Measurements from ENCODE around the gene CUL4A.
A peak's percentile ranks its signal among the peaks of the same experiment; 100 is the strongest.

The CUL4A gene

GRCh38 chr13:113298043-113298945 lies 88.9 kb downstream of the CUL4A start:
- Histone ChIP-seq H3K9ac (ENCODE audit: low read length) (peak overlapping the region; percentile 73), H3K4me3 (ENCODE audit: low read length) (peak overlapping the region; percentile 98), H2AFZ (ENCODE audit: low read depth, low read length) (no peak overlapping the region)

GRCh38 chr13:113299951-113300350 lies 90.5 kb downstream of the CUL4A start:
- Histone ChIP-seq H3K79me2 (ENCODE audit: low read length) (peaks cover 73% of the 10 kb centered on the region), H3K9ac (ENCODE audit: low read length) (no peak overlapping the region), H3K36me3 (replicated peaks; ENCODE audit: low read depth, low read length) (no peaks in the 10 kb centered on the region), H3K4me1 (ENCODE audit: low read length) (peaks cover 14% of the 10 kb centered on the region), H3K9me3 (ENCODE audit: insufficient read depth, low read length) (no peaks in the 10 kb centered on the region), H3K27ac (ENCODE audit: low read length) (no peak overlapping the region), H3K4me3 (ENCODE audit: low read length) (no peak overlapping the region), H2AFZ (ENCODE audit: low read depth, low read length) (no peak overlapping the region), H3K4me2 (ENCODE audit: low read length) (no peak overlapping the region), H4K20me1 (ENCODE audit: insufficient read depth, low read length) (peaks cover 11% of the 10 kb centered on the region), H3K27me3 (ENCODE audit: low read depth, low read length) (no peaks in the 10 kb centered on the region)
- no peak for TF ChIP-seq CTCF (IDR thresholded peaks at IDR 0.05; ENCODE audit: low read depth, low read length)

More at GRCh38 chr13:113298043-113298945, 88.9 kb downstream of the CUL4A start:
- Histone ChIP-seq H3K27ac (ENCODE audit: low read length) (no peak overlapping the region), H3K36me3 (replicated peaks; ENCODE audit: low read depth, low read length) (no peaks in the 10 kb centered on the region), H3K4me1 (ENCODE audit: low read length) (peaks cover 14% of the 10 kb centered on the region), H3K27me3 (ENCODE audit: low read depth, low read length) (peaks cover 6% of the 10 kb centered on the region; the same call in 1 of the 2 replicates), H3K9me3 (ENCODE audit: insufficient read depth, low read length) (no peaks in the 10 kb centered on the region), H3K4me2 (ENCODE audit: low read length) (peak overlapping the region; percentile 91), H3K79me2 (ENCODE audit: low read length) (peaks cover 57% of the 10 kb centered on the region), H4K20me1 (ENCODE audit: insufficient read depth, low read length) (peaks cover 9% of the 10 kb centered on the region; the same call in 1 of the 2 replicates)
- TF ChIP-seq CTCF (IDR thresholded peaks at IDR 0.05; ENCODE audit: low read depth, low read length), result no peak

- H3K36me3 ChIP-seq (replicated peaks; ENCODE audit: low read depth, low read length), result peaks cover 4% of the 10 kb centered on the region
- H4K20me1 ChIP-seq (ENCODE audit: insufficient read depth, low read length), result peaks cover 22% of the 10 kb centered on the region
- H3K4me2 ChIP-seq (ENCODE audit: low read length), result no peak overlapping the region
- TF ChIP-seq CTCF (IDR thresholded peaks at IDR 0.05; ENCODE audit: low read depth, low read length), result no peak
- TF ChIP-seq EZH2phosphoT487 (IDR thresholded peaks at IDR 0.05; ENCODE audit: low read depth), result no peak
- H3K27me3 ChIP-seq (ENCODE audit: low read depth, low read length), result no peaks in the 10 kb centered on the region
- H3K4me1 ChIP-seq (ENCODE audit: low read length), result peaks cover 7% of the 10 kb centered on the region
- no peak overlapping the region for H2AFZ ChIP-seq (ENCODE audit: low read depth, low read length)
- H3K9me3 ChIP-seq (ENCODE audit: insufficient read depth, low read length), result no peaks in the 10 kb centered on the region
- no peak overlapping the region for H3K9ac ChIP-seq (ENCODE audit: low read length)
- H3K4me3 ChIP-seq (ENCODE audit: low read length), result no peak overlapping the region
- H3K79me2 ChIP-seq (ENCODE audit: low read length), result peaks cover 86% of the 10 kb centered on the region
- no peak overlapping the region for H3K27ac ChIP-seq (ENCODE audit: low read length)
Measured at GRCh38 chr13:113302986-113303385, 93.6 kb downstream of the CUL4A start.

GRCh38 chr13:113304121-113304520 lies 94.7 kb downstream of the CUL4A start:
- Histone ChIP-seq H2AFZ (ENCODE audit: low read depth, low read length) (no peak overlapping the region), H3K4me1 (ENCODE audit: low read length) (no peaks in the 10 kb centered on the region), H3K79me2 (ENCODE audit: low read length) (peaks cover 82% of the 10 kb centered on the region), H3K4me2 (ENCODE audit: low read length) (no peak overlapping the region), H3K27ac (ENCODE audit: low read length) (no peak overlapping the region), H3K9ac (ENCODE audit: low read length) (no peak overlapping the region), H3K27me3 (ENCODE audit: low read depth, low read length) (no peaks in the 10 kb centered on the region), H3K4me3 (ENCODE audit: low read length) (no peak overlapping the region), H3K36me3 (replicated peaks; ENCODE audit: low read depth, low read length) (peaks cover 4% of the 10 kb centered on the region), H3K9me3 (ENCODE audit: insufficient read depth, low read length) (no peaks in the 10 kb centered on the region), H4K20me1 (ENCODE audit: insufficient read depth, low read length) (peaks cover 22% of the 10 kb centered on the region)
- TF ChIP-seq CTCF (IDR thresholded peaks at IDR 0.05; ENCODE audit: low read depth, low read length) (no peak), EZH2phosphoT487 (IDR thresholded peaks at IDR 0.05; ENCODE audit: low read depth) (no peak)

Measured in OCI-LY3 (cell line).